Loucy (cell line): ENCODE measurements around the gene DONSON.

Experiments
- H2AFZ ChIP-seq: fragments of 200-600 bp; sonication (generic); 2 replicates; pipeline ENCODE4 v1.6.0; 2016; ENCODE audit warnings: antibody characterized with exemption, mild to moderate bottlenecking, low read length, moderate library complexity
- H3F3A ChIP-seq: fragments of 200-600 bp; 2 replicates; pipeline ENCODE4 v1.6.0; 2016; ENCODE audit warnings: antibody characterized with exemption, low read depth, mild to moderate bottlenecking
- H3K27me3 ChIP-seq: fragments of 200-600 bp; sonication (generic); 2 replicates; pipeline ENCODE4 v1.6.1; 2014; ENCODE audit warnings: low read length, mild to moderate bottlenecking; ENCODE audit not compliant: insufficient read depth, poor library complexity, severe bottlenecking
- H3K36me3 ChIP-seq: fragments of 200-600 bp; sonication (generic); 2 replicates; pipeline ENCODE4 v1.6.1; 2016; ENCODE audit warnings: low read length; ENCODE audit not compliant: insufficient read depth
- H3K4me1 ChIP-seq: fragments of 200-600 bp; sonication (generic); 2 replicates; pipeline ENCODE4 v1.5.1; 2014; ENCODE audit warnings: low read length, mild to moderate bottlenecking; ENCODE audit not compliant: insufficient read depth, poor library complexity, severe bottlenecking
- H3K4me2 ChIP-seq: fragments of 200-600 bp; sonication (generic); 2 replicates; pipeline ENCODE4 v1.6.0; 2014; ENCODE audit warnings: antibody characterized with exemption, low read length, low read depth, mild to moderate bottlenecking; ENCODE audit not compliant: poor library complexity, severe bottlenecking
- H3K4me3 ChIP-seq: fragments of 200-600 bp; sonication (generic); 2 replicates; pipeline ENCODE4 v1.5.1; 2014; ENCODE audit warnings: low read length, mild to moderate bottlenecking, mixed read lengths; ENCODE audit not compliant: poor library complexity, severe bottlenecking
- H3K79me2 ChIP-seq: fragments of 200-600 bp; sonication (generic); 2 replicates; pipeline ENCODE4 v1.6.1; 2014; ENCODE audit warnings: low read length; ENCODE audit not compliant: insufficient read depth
- H3K9ac ChIP-seq: fragments of 200-600 bp; sonication (generic); 2 replicates; pipeline ENCODE4 v1.6.0; 2014; ENCODE audit warnings: mild to moderate bottlenecking, low read depth, low read length, moderate library complexity; ENCODE audit not compliant: poor library complexity, severe bottlenecking
- H3K9me2 ChIP-seq: fragments of 200-600 bp; sonication (generic); replicated peaks from 2 replicates; pipeline ENCODE4 v1.6.1; 2016; ENCODE audit warnings: low read depth, low read length, mixed read lengths
- H3K9me3 ChIP-seq: fragments of 200-600 bp; sonication (generic); 2 replicates; pipeline ENCODE4 v1.6.1; 2014; ENCODE audit warnings: mild to moderate bottlenecking, antibody characterized with exemption, low read length, low read depth; ENCODE audit not compliant: insufficient read depth
- H4K20me1 ChIP-seq: fragments of 200-600 bp; sonication (generic); 2 replicates; pipeline ENCODE4 v1.6.0; 2014; ENCODE audit warnings: antibody characterized with exemption, low read length, mild to moderate bottlenecking; ENCODE audit not compliant: insufficient read depth, poor library complexity, severe bottlenecking
- EZH2phosphoT487 ChIP-seq: fragments of 200-600 bp; IDR thresholded peaks from 2 replicates; pipeline ENCODE4 v1.6.1; 2018; ENCODE audit warnings: antibody characterized with exemption, mild to moderate bottlenecking, moderate library complexity, borderline replicate concordance
- TF ChIP-seq, protein P1 (sequence below): fragments of 200-600 bp; sonication (generic); conservative IDR thresholded peaks from 2 replicates; pipeline ENCODE4 v1.5.1; 2014; ENCODE audit warnings: mild to moderate bottlenecking, antibody characterized with exemption, low read length

Gene DONSON

DNA sequence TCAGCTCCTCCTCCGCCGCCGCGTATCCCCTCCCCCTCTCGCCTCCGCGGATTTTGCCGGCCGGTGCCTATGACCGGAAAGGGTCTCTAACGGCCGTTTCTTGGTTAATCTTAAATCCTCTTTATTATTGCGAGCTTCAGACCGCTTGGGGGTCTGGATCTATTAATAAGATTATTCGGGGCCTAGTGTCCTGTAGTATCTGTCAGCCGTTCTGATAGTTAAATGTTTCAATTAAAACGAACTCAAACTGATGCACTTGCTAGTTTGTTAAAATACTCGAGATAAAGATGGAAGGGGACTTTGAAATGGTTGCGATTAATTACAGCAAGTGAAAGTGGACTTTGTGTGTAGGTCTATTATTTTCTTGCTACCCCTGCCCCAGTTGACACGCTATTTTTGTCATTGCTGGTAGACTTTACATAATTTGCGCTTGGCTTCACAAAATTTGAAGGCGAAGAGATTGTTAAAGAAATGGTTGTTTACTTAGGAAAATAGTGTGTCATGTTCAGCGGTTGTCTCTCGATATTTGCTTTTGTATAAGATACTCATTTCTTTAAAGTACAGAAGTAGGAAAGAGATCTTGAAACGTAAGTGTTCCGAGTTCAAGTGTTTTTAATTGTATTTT, 44.9 kb downstream of the DONSON start:
- peaks cover 15% of the 10 kb centered on the region for H3K36me3 ChIP-seq
- peaks cover 57% of the 10 kb centered on the region for H4K20me1 ChIP-seq
- peaks cover 39% of the 10 kb centered on the region for H3K4me1 ChIP-seq
- H2AFZ ChIP-seq = peak overlapping the region; percentile 75
- H3K9me3 ChIP-seq = no peaks in the 10 kb centered on the region
- peak overlapping the region; percentile 94 for H3K4me3 ChIP-seq
- H3F3A ChIP-seq = peaks cover 9% of the 10 kb centered on the region
- H3K4me2 ChIP-seq = peak overlapping the region; percentile 89
- H3K79me2 ChIP-seq = peaks cover 95% of the 10 kb centered on the region
- no peaks in the 10 kb centered on the region for H3K9me2 ChIP-seq
- H3K27me3 ChIP-seq = no peaks in the 10 kb centered on the region
- peak overlapping the region; percentile 100 for H3K9ac ChIP-seq
- TF ChIP-seq, protein P1, sequence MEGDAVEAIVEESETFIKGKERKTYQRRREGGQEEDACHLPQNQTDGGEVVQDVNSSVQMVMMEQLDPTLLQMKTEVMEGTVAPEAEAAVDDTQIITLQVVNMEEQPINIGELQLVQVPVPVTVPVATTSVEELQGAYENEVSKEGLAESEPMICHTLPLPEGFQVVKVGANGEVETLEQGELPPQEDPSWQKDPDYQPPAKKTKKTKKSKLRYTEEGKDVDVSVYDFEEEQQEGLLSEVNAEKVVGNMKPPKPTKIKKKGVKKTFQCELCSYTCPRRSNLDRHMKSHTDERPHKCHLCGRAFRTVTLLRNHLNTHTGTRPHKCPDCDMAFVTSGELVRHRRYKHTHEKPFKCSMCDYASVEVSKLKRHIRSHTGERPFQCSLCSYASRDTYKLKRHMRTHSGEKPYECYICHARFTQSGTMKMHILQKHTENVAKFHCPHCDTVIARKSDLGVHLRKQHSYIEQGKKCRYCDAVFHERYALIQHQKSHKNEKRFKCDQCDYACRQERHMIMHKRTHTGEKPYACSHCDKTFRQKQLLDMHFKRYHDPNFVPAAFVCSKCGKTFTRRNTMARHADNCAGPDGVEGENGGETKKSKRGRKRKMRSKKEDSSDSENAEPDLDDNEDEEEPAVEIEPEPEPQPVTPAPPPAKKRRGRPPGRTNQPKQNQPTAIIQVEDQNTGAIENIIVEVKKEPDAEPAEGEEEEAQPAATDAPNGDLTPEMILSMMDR = no peak
- no peak for TF ChIP-seq EZH2phosphoT487

DNA sequence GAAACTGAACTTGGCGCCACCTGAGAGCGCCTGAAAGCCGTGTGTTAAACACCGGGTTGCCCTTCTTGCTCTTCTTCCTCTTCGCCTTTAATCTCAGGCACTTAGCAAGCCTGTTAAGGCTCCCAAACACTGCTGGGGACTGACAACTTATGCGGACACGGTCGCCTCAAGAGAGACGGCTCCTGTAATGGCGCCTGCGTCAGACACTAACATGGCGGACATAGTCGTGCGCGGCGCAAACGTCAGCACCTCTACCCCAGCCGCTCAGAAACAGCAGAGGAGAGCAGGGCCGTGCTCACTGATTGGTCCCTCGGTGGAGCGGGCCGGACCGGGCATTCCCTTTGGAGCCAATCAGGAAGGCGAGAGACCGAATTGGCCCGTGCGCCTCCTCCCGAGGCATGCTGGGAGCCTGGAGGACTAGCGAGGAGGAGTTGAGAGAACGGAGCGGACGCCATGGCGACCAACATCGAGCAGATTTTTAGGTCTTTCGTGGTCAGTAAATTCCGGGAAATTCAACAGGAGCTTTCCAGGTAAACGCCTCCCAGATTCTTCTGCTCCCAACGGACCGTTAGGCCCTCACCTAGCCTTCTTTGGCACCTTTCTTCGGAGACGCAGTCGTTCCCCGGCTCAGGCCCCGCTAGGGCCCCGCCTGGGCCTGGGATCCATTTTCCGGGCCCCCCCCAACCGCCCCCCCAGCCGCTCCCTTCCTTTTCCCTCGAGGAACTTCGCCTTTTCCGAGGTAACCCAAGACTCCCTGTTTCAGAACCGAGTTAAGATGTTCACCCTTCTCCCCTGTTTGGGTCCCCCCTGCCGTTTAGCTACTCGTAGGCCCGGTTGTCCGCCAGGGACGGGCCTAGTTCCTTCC, 45.6 kb downstream of the DONSON start, which contains the start of gene SON:
Gene SON, plus strand, starts transcription at position 399 of the 865 bp plus-strand sequence. Its CDS starts 55 bp downstream, at position 454.
- H3K9me2 ChIP-seq = no peaks in the 10 kb centered on the region
- peaks cover 8% of the 10 kb centered on the region; the same call in 1 of the 2 replicates for H3K36me3 ChIP-seq
- no peaks in the 10 kb centered on the region for H3K27me3 ChIP-seq
- peaks cover 92% of the 10 kb centered on the region for H3K79me2 ChIP-seq
- H3K9me3 ChIP-seq = no peaks in the 10 kb centered on the region
- H2AFZ ChIP-seq = peak within 1 kb of the TSS; percentile 82
- peak within 1 kb of the TSS; percentile 94 for H3K4me3 ChIP-seq
- peaks cover 33% of the 10 kb centered on the region for H3K4me1 ChIP-seq
- peaks cover 50% of the 10 kb centered on the region for H4K20me1 ChIP-seq
- H3K4me2 ChIP-seq = peak within 1 kb of the TSS; percentile 89
- TF ChIP-seq, protein P1 = no peak
- no peak for TF ChIP-seq EZH2phosphoT487
- H3F3A ChIP-seq = peaks cover 9% of the 10 kb centered on the region
- peak within 1 kb of the TSS; percentile 100 for H3K9ac ChIP-seq

DNA sequence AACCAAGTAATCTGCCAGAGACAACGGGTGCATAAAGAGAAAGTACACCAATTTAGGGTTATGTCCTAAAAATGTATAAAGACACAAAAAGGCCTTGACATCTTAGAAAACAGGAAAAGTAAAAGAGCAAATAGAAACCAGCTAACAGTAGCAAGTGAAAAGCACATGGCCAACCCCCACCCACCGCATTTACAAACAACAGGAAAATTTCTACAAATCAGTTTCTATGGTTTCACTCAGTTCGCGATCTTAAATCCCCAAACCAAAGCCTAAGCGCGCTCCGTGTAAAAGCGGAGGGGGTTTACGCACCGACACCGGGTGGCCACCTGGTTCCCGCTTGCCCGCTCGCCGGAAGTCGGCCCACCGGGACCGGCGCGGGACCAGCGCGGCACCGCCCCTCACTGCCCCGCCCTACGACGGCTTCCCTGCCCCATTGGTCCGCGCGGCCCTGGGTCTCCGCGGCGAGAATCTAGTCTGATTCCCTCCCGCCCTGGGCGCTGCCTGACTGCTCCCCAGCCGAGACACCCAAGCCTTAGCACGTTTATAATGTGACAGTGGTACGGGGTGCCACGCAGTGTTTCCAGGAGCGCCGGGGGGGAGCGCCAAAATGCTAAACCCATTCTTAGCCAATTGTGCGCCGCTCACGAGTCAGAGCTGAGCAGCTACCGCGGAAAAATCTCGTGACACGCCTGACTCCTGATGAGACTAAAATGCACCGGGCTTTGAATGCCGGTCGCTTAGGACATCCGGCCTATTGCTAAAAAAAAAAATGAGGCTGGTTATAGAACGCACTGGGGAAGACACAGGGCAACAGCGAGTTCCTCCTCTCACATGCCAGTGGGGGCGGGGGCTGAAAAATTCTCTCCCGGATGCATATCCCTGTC, 46.5 kb downstream of the DONSON start, which contains the start of gene GART:
Gene GART, minus strand, starts transcription at position 362 of the 884 bp plus-strand sequence. CDS start 2,802 bp downstream, outside the sequence.
- Histone ChIP-seq H3K9ac (peak within 1 kb of the TSS; percentile 100), H3K4me1 (peaks cover 27% of the 10 kb centered on the region), H3F3A (peaks cover 9% of the 10 kb centered on the region), H3K36me3 (peaks cover 10% of the 10 kb centered on the region; the same call in 1 of the 2 replicates), H3K79me2 (peaks cover 84% of the 10 kb centered on the region), H3K9me3 (no peaks in the 10 kb centered on the region), H3K4me2 (peak within 1 kb of the TSS; percentile 86), H4K20me1 (peaks cover 43% of the 10 kb centered on the region), H3K9me2 (no peaks in the 10 kb centered on the region), H3K4me3 (peak within 1 kb of the TSS; percentile 94), H3K27me3 (no peaks in the 10 kb centered on the region), H2AFZ (peak within 1 kb of the TSS; percentile 82)
- TF ChIP-seq EZH2phosphoT487 = no peak
- TF ChIP-seq, protein P1 = no peak
